ENCODE measurements around the gene CLDN12. TPM values are rescaled to one million over a fixed set of nuclear protein-coding genes. Genes with fewer than 3 reads are reported as not detected.

Gene CLDN12
- polyA plus RNA-seq, 1 donor (not counting 4 experiments of a cell fraction or from before 2014, with no cell fraction given) = 62.5 TPM

GRCh38 chr7:90413185-90413528, 9.9 kb downstream of the CLDN12 start:
- Histone ChIP-seq H3K4me3 (ENCODE audit: control insufficient read depth in 2 of 3, extremely low read depth in 1 of 3, insufficient read depth in 2 of 3, low read depth in 1 of 3, low read length in 3 of 3) (no peak overlapping the region), H3K79me2 (ENCODE audit: control insufficient read depth, insufficient read depth, low read length) (peaks cover 28% of the 10 kb centered on the region), H2AFZ (ENCODE audit: control insufficient read depth, low read length) (no peak overlapping the region), H3K27me3 (ENCODE audit: control insufficient read depth, extremely low read depth, insufficient read depth, low read length) (no peaks in the 10 kb centered on the region), H3K9me3 (ENCODE audit: control insufficient read depth, low read depth, low read length) (no peaks in the 10 kb centered on the region), H3K4me2 (ENCODE audit: control insufficient read depth, extremely low read depth, insufficient read depth, low read depth, low read length) (no peak overlapping the region), H3K9me1 (ENCODE audit: control insufficient read depth, extremely low read depth, insufficient read depth, low read length) (no peaks in the 10 kb centered on the region), H3K4me1 (ENCODE audit: control insufficient read depth, extremely low read depth, insufficient read depth, low read length) (peaks cover 12% of the 10 kb centered on the region), H4K20me1 (ENCODE audit: control insufficient read depth, extremely low read depth, insufficient read depth, low read length) (no peaks in the 10 kb centered on the region), H3K36me3 (ENCODE audit: control insufficient read depth in 2 of 2, extremely low read depth in 1 of 2, insufficient read depth in 2 of 2, low read length in 2 of 2) (peaks cover 11 to 19% of the 10 kb centered on the region in 2 experiments), H3K9ac (ENCODE audit: control insufficient read depth, extremely low read depth, insufficient read depth, low read length) (no peak overlapping the region), H3K27ac (ENCODE audit: control insufficient read depth, insufficient read depth, low read length) (no peak overlapping the region)
- dilution Hi-C loops (cut with MboI; ENCODE audit: extremely low pct_ligation_motif_present, low sequenced_read_pairs) = no loop called here
- DNase-seq (ENCODE audit: low read depth, low spot score) (no peak), FAIRE-seq (no peak)
- TF ChIP-seq CTCF (optimal IDR thresholded peaks at IDR 0.05 in 1 of 3, IDR thresholded peaks at IDR 0.05 in 1 of 3, conservative IDR thresholded peaks at IDR 0.05 in 1 of 3; ENCODE audit: extremely low read depth in 1 of 3, insufficient read depth in 2 of 3, low read length in 3 of 3) (no peak), EZH2 (IDR thresholded peaks at IDR 0.05; ENCODE audit: low read length) (no peak)

GRCh38 chr7:90421651-90422050, 18.4 kb downstream of the CLDN12 start:
- TF ChIP-seq CTCF (optimal IDR thresholded peaks at IDR 0.05 in 1 of 3, IDR thresholded peaks at IDR 0.05 in 1 of 3, conservative IDR thresholded peaks at IDR 0.05 in 1 of 3; ENCODE audit: extremely low read depth in 1 of 3, insufficient read depth in 2 of 3, low read length in 3 of 3) = no peak
- no peak for TF ChIP-seq EZH2 (IDR thresholded peaks at IDR 0.05; ENCODE audit: low read length)
- Histone ChIP-seq H3K9ac (ENCODE audit: control insufficient read depth, extremely low read depth, insufficient read depth, low read length) (no peak overlapping the region), H3K4me3 (ENCODE audit: control insufficient read depth in 2 of 3, extremely low read depth in 1 of 3, insufficient read depth in 2 of 3, low read depth in 1 of 3, low read length in 3 of 3) (no peak overlapping the region), H4K20me1 (ENCODE audit: control insufficient read depth, extremely low read depth, insufficient read depth, low read length) (no peaks in the 10 kb centered on the region), H2AFZ (ENCODE audit: control insufficient read depth, low read length) (no peak overlapping the region), H3K4me1 (ENCODE audit: control insufficient read depth, extremely low read depth, insufficient read depth, low read length) (peaks cover 8% of the 10 kb centered on the region), H3K79me2 (ENCODE audit: control insufficient read depth, insufficient read depth, low read length) (no peaks in the 10 kb centered on the region), H3K36me3 (ENCODE audit: control insufficient read depth in 2 of 2, extremely low read depth in 1 of 2, insufficient read depth in 2 of 2, low read length in 2 of 2) (no peaks in the 10 kb centered on the region), H3K27me3 (ENCODE audit: control insufficient read depth, extremely low read depth, insufficient read depth, low read length) (no peaks in the 10 kb centered on the region), H3K9me3 (ENCODE audit: control insufficient read depth, low read depth, low read length) (no peaks in the 10 kb centered on the region), H3K27ac (ENCODE audit: control insufficient read depth, insufficient read depth, low read length) (no peak overlapping the region), H3K4me2 (ENCODE audit: control insufficient read depth, extremely low read depth, insufficient read depth, low read depth, low read length) (no peak overlapping the region), H3K9me1 (ENCODE audit: control insufficient read depth, extremely low read depth, insufficient read depth, low read length) (no peaks in the 10 kb centered on the region)
- dilution Hi-C loops (cut with MboI; ENCODE audit: extremely low pct_ligation_motif_present, low sequenced_read_pairs) = no loop called here
- no peak for DNase-seq (ENCODE audit: low read depth, low spot score)
- FAIRE-seq = no peak
